Transverse colon (tissue), 4 donors: ENCODE measurements around the gene INO80. TPM values are rescaled to one million over a fixed set of nuclear protein-coding genes. Genes with fewer than 3 reads are reported as not detected.
"Not testable (repeated sequence)": the region's sequence is repeated elsewhere in the genome, so short reads cannot be mapped to it uniquely, and the experiment has no call there.

Experiments
- DNase-seq: peaks from one replicate; pipeline ENCODE4 v3.0.0-alpha.2; 2019
- H3K27ac ChIP-seq, 4 donors: fragments of 200-600 bp; sonication (generic); 2 replicates each; pipeline ENCODE4 v1.5.1; 2016 to 2018; ENCODE audit warnings: inconsistent platforms in 4 of 4
- H3K27me3 ChIP-seq: fragments of 200-600 bp; sonication (generic); 2 replicates; pipeline ENCODE4 v1.5.1; 2017; ENCODE audit warnings: inconsistent platforms
- H3K36me3 ChIP-seq, 4 donors: fragments of 200-600 bp; sonication (generic); 2 replicates each; pipeline ENCODE4 v1.5.1; 2017 to 2019; ENCODE audit warnings: inconsistent platforms in 4 of 4
- H3K4me1 ChIP-seq, 4 donors: fragments of 200-600 bp; sonication (generic); 2 replicates each; pipeline ENCODE4 v1.5.1; 2017 to 2020; ENCODE audit warnings: inconsistent platforms in 4 of 4
- H3K4me3 ChIP-seq, 4 donors: fragments of 200-600 bp; sonication (generic); 1 replicate in 1 of 4; 2 replicates in 3 of 4; pipeline versions ENCODE4 v1.5.1 to v1.6.1; 2017 to 2019; ENCODE audit warnings: inconsistent platforms in 4 of 4
- H3K9me3 ChIP-seq, 2 donors: fragments of 200-600 bp; sonication (generic); 2 replicates each; pipeline ENCODE4 v1.5.1; 2017 to 2019; ENCODE audit warnings: inconsistent platforms in 2 of 2
- CTCF ChIP-seq, 5 experiments: fragments of 200-600 bp in 3 of 5; fragments of 450-650 bp in 2 of 5; sonication (generic) in 3 of 5; IDR thresholded peaks; 1 replicate in 2 of 5; 2 replicates in 3 of 5; pipeline ENCODE4 v1.5.1; 2016 to 2017; ENCODE audit warnings: antibody characterized with exemption in 5 of 5, inconsistent platforms in 3 of 5, mild to moderate bottlenecking in 2 of 5, moderate library complexity in 1 of 5
- EP300 ChIP-seq: sonication (generic); formaldehyde crosslinking; IDR thresholded peaks from one replicate; pipeline ENCODE4 v1.6.1; 2017; ENCODE audit warnings: antibody characterized with exemption, low read depth
- POLR2A ChIP-seq: fragments of 450-650 bp; IDR thresholded peaks from one replicate; pipeline ENCODE4 v1.6.1; 2016; ENCODE audit warnings: antibody characterized with exemption, mild to moderate bottlenecking, moderate library complexity
- POLR2AphosphoS5 ChIP-seq, 3 donors: sonication (generic); formaldehyde crosslinking; IDR thresholded peaks; one replicate each; pipeline ENCODE4 v1.6.1; 2016; ENCODE audit warnings: antibody characterized with exemption in 3 of 3
- WGBS, 2 donors: methylation state at CpG; one replicate each; pipeline ENCODE4 v1.1.5; 2018; ENCODE audit warnings: low coverage in 1 of 2; 5-methylcytosine and 5-hydroxymethylcytosine counted together
- in situ Hi-C, 4 donors: fragments of 200-750 bp; cut with MboI; loops; one replicate each; pipeline versions ENCODE4 v1.15.0 to v1.15.1; 2017; ENCODE audit warnings: low sequenced_read_pairs in 3 of 4, low pct_ligation_motif_present in 1 of 4, low pct_unique_long_range_greater_than_20kb in 1 of 4
- intact Hi-C: fragments of 100-400 bp; cut with DNase I; formaldehyde crosslinking; loops from one replicate; pipeline ENCODE4 v1.15.1; 2023; ENCODE audit warnings: low total_unique reads
- total RNA-seq, 4 donors: library from RNA; depleted of rRNA; stranded (reverse); fragments of >200 nt; gene quantifications; one replicate each; pipeline ENCODE4 v1.1.0, GENCODE V29; 2016

Gene INO80
- total RNA-seq, 4 donors from 2014 or later: 21.8 to 69.1 (median 29.8) TPM

- intact Hi-C loops (no loop called here), in situ Hi-C loops (no loop called here)
- TF ChIP-seq POLR2AphosphoS5 (IDR thresholded peaks at IDR 0.05) (no peak), CTCF (IDR thresholded peaks at IDR 0.05) (no peak), POLR2A (no peak), EP300 (no peak)
- no peak for DNase-seq
- Histone ChIP-seq H3K4me3 (no peak overlapping the region), H3K9me3 (no peaks in the 10 kb centered on the region), H3K4me1 (no peaks in the 10 kb centered on the region), H3K36me3 (peaks cover 0 to 74% (median 32%) of the 10 kb centered on the region in 4 donors), H3K27me3 (no peaks in the 10 kb centered on the region), H3K27ac (no peak overlapping the region)
- 82 to 89% methylated on average over 8 of the region's 8 CpGs for WGBS, 2 donors
These were observed 36.4 kb downstream of the INO80 start for GRCh38 chr15:41079717-41080116.

- DNase-seq, H3K4me1 ChIP-seq, H3K4me3 ChIP-seq, H3K27me3 ChIP-seq, in situ Hi-C loops, intact Hi-C loops, H3K9me3 ChIP-seq, H3K27ac ChIP-seq: not testable (repeated sequence)
- H3K36me3 ChIP-seq: peaks cover 0 to 70% (median 32%) of the 10 kb centered on the region in 4 donors
- WGBS, 2 donors: 96 to 98% methylated on average over 5 of the region's 5 CpGs
These were observed 37.2 kb downstream of the INO80 start for GRCh38 chr15:41078879-41079278.

- WGBS, 2 donors: 86 to 98% methylated on average over 7 of the region's 7 CpGs
- intact Hi-C loops (no loop called here), in situ Hi-C loops (no loop called here)
- H3K4me1 ChIP-seq: no peaks in the 10 kb centered on the region
- no peak for DNase-seq
- no peaks in the 10 kb centered on the region for H3K9me3 ChIP-seq
- peaks cover 0 to 71% (median 31%) of the 10 kb centered on the region in 4 donors for H3K36me3 ChIP-seq
- no peak for TF ChIP-seq CTCF (IDR thresholded peaks at IDR 0.05)
- no peak for TF ChIP-seq POLR2A
- no peak for TF ChIP-seq POLR2AphosphoS5 (IDR thresholded peaks at IDR 0.05)
- TF ChIP-seq EP300: no peak
- no peak overlapping the region for H3K27ac ChIP-seq
- no peak overlapping the region for H3K4me3 ChIP-seq
- H3K27me3 ChIP-seq: no peaks in the 10 kb centered on the region
These were observed 38.0 kb downstream of the INO80 start for GRCh38 chr15:41078125-41078524.

- no peak for DNase-seq
- intact Hi-C loops (no loop called here), in situ Hi-C loops (no loop called here)
- Histone ChIP-seq H3K36me3 (peaks cover 0 to 73% (median 33%) of the 10 kb centered on the region in 4 donors), H3K4me1 (no peaks in the 10 kb centered on the region), H3K9me3 (no peaks in the 10 kb centered on the region), H3K4me3 (no peak overlapping the region), H3K27me3 (no peaks in the 10 kb centered on the region), H3K27ac (no peak overlapping the region)
- 96 to 100% methylated on average over 1 to 3 of the region's 3 CpGs for WGBS, 2 donors
- no peak for TF ChIP-seq EP300
- TF ChIP-seq POLR2AphosphoS5 (IDR thresholded peaks at IDR 0.05): no peak
- TF ChIP-seq POLR2A: no peak
- TF ChIP-seq CTCF (IDR thresholded peaks at IDR 0.05): no peak
These were observed 43.1 kb downstream of the INO80 start for GRCh38 chr15:41073028-41073427.

- Histone ChIP-seq H3K4me3 (no peak overlapping the region), H3K27me3 (no peaks in the 10 kb centered on the region), H3K36me3 (peaks cover 0 to 73% (median 33%) of the 10 kb centered on the region in 4 donors), H3K4me1 (no peaks in the 10 kb centered on the region), H3K9me3 (no peaks in the 10 kb centered on the region), H3K27ac (no peak overlapping the region)
- intact Hi-C loops: no loop called here
- 95 to 96% methylated on average over 2 to 3 of the region's 3 CpGs for WGBS, 2 donors
- TF ChIP-seq POLR2A: no peak
- no peak for TF ChIP-seq POLR2AphosphoS5 (IDR thresholded peaks at IDR 0.05)
- TF ChIP-seq CTCF (IDR thresholded peaks at IDR 0.05): no peak
- no peak for TF ChIP-seq EP300
- in situ Hi-C loops: no loop called here
- no peak for DNase-seq
These were observed 44.1 kb downstream of the INO80 start for GRCh38 chr15:41072013-41072412.
